ENCODE data around the gene IL1RAPL1. TPM values are rescaled to one million over a fixed set of nuclear protein-coding genes. Genes with fewer than 3 reads are reported as not detected.

The IL1RAPL1 gene
- total and polyA plus RNA-seq, 9 of the 15 experiments (the other 6 are each of a cell fraction or from before 2014, with no cell fraction given): 0.04 to 0.07 (median 0.04) TPM; not detected in 6

GRCh38 chrX:29541038-29541437 lies 953.8 kb downstream of the IL1RAPL1 start:
- DNase-seq (ENCODE audit: extremely low read depth in 1 of 4, low spot score in 3 of 4): no peak
- intact Hi-C loops (cut with micrococcal nuclease) (no loop called here), in situ Hi-C loops (cut with MboI) (no loop called here)
- no peak overlapping the region for H3K4me3 ChIP-seq
- no peaks in the 10 kb centered on the region for H3K27me3 ChIP-seq (ENCODE audit: control insufficient read depth in 2 of 2, insufficient read depth in 2 of 2, low read length in 2 of 2)
- no peak overlapping the region for H3K9ac ChIP-seq (ENCODE audit: insufficient read depth in 1 of 2, low read depth in 2 of 2, low read length in 2 of 2)
- ATAC-seq: no peak
- no peaks in the 10 kb centered on the region for H4K20me1 ChIP-seq (replicated peaks; ENCODE audit: control insufficient read depth, insufficient read depth, low read length)
- H3K4me2 ChIP-seq (ENCODE audit: insufficient read depth, low read length): no peak overlapping the region
- no peaks in the 10 kb centered on the region for H3K9me1 ChIP-seq (ENCODE audit: control insufficient read depth, insufficient read depth, low read length)
- H3K4me1 ChIP-seq (replicated peaks in 1 of 2; ENCODE audit: control insufficient read depth in 2 of 2, insufficient read depth in 2 of 2, low read length in 2 of 2): no peaks in the 10 kb centered on the region
- no TSS peak for BruUV-seq (replicated peaks)
- no peak overlapping the region for H2AFZ ChIP-seq (ENCODE audit: low read depth, low read length)
- 3% methylated on average over 3 of the region's 3 CpGs for WGBS (ENCODE audit: insufficient coverage, low coverage, missing lambda C conversion rate)
- no peaks in the 10 kb centered on the region for H3K79me2 ChIP-seq (ENCODE audit: control insufficient read depth, insufficient read depth, low read length)
- FAIRE-seq: no peak
- TF ChIP-seq MAFF (IDR thresholded peaks at IDR 0.05; ENCODE audit: low read length) (no peak), KHSRP (IDR thresholded peaks at IDR 0.05) (no peak), RBM14 (IDR thresholded peaks at IDR 0.05; ENCODE audit: borderline replicate concordance, insufficient read depth, low read depth, low read length) (no peak), HMG20B (CRISPR knock-in tag; IDR thresholded peaks at IDR 0.05) (no peak), TARDBP (IDR thresholded peaks at IDR 0.05) (no peak), GTF2B (IDR thresholded peaks at IDR 0.05; ENCODE audit: extremely low read depth, insufficient read length) (no peak), HES1 (IDR thresholded peaks at IDR 0.05; ENCODE audit: low read depth) (no peak), E2F5 (CRISPR knock-in tag; IDR thresholded peaks at IDR 0.05) (no peak), HDAC6 (IDR thresholded peaks at IDR 0.05; ENCODE audit: low read depth, low read length) (no peak), ZBTB2 (IDR thresholded peaks at IDR 0.05) (no peak), NR3C1 (CRISPR knock-in tag; IDR thresholded peaks at IDR 0.05) (no peak), PURB (CRISPR knock-in tag; IDR thresholded peaks at IDR 0.05; ENCODE audit: low read depth) (no peak), WHSC1 (IDR thresholded peaks at IDR 0.05; ENCODE audit: low read length) (no peak), ZBTB26 (CRISPR knock-in tag; IDR thresholded peaks at IDR 0.05) (no peak), TBL1XR1 (IDR thresholded peaks at IDR 0.05; ENCODE audit: low read length in 2 of 2) (no peak), BACH1 (tag; IDR thresholded peaks at IDR 0.05) (no peak), ZKSCAN3 (CRISPR knock-in tag; IDR thresholded peaks at IDR 0.05) (no peak), ZNF699 (CRISPR knock-in tag; IDR thresholded peaks at IDR 0.05; ENCODE audit: insufficient replicate concordance) (no peak), THRAP3 (IDR thresholded peaks at IDR 0.05; ENCODE audit: borderline replicate concordance) (no peak), KAT7 (CRISPR knock-in tag; IDR thresholded peaks at IDR 0.05; ENCODE audit: borderline replicate concordance) (no peak)
- H3K27ac ChIP-seq (ENCODE audit: extremely low read depth, low read depth, low read length): no peak overlapping the region
- POLR2A ChIA-PET: no interaction called here
- H3K36me3 ChIP-seq (ENCODE audit: control insufficient read depth, insufficient read depth, low read length): no peaks in the 10 kb centered on the region
- H3K9me3 ChIP-seq (replicated peaks; ENCODE audit: control insufficient read depth, insufficient read depth, low read depth, low read length): no peaks in the 10 kb centered on the region
- CTCF ChIA-PET (ENCODE audit: low intra/inter-chr PET ratio): no interaction called here

All from K562 (cell line).